Adipocyte (in vitro differentiated cells): ENCODE results near the gene TIE1.

Experiments used
- DNase-seq: peaks from one replicate; pipeline ENCODE4 v3.0.0-alpha.2; 2015; ENCODE audit warnings: low read depth
- H3K27me3 ChIP-seq: replicated peaks from 2 replicates; pipeline ENCODE4 v1.7.0; 2013; ENCODE audit warnings: mild to moderate bottlenecking, low read length, moderate library complexity; ENCODE audit not compliant: control insufficient read depth, insufficient read depth
- H3K36me3 ChIP-seq: 2 replicates; pipeline ENCODE4 v1.7.0; 2013; ENCODE audit warnings: low read length, mild to moderate bottlenecking, moderate library complexity; ENCODE audit not compliant: control insufficient read depth, insufficient read depth, severe bottlenecking
- H3K4me1 ChIP-seq: 2 replicates; pipeline ENCODE4 v1.7.0; 2013; ENCODE audit warnings: mild to moderate bottlenecking, low read length, moderate library complexity; ENCODE audit not compliant: control insufficient read depth, insufficient read depth
- H3K4me3 ChIP-seq: 2 replicates; pipeline ENCODE4 v1.7.0; 2013; ENCODE audit warnings: mild to moderate bottlenecking, low read length, moderate library complexity
- H3K9ac ChIP-seq: 2 replicates; pipeline ENCODE4 v1.7.0; 2013; ENCODE audit warnings: mild to moderate bottlenecking, low read length, moderate library complexity
- H3K9me3 ChIP-seq: 2 replicates; pipeline ENCODE4 v1.7.0; 2013; ENCODE audit warnings: mild to moderate bottlenecking, low read length, moderate library complexity; ENCODE audit not compliant: control insufficient read depth

Gene TIE1

GRCh38 chr1:43275826-43276620 is 24.8 kb upstream of the TIE1 start:
- Histone ChIP-seq H3K4me3 (no peak overlapping the region), H3K27me3 (peaks cover 43% of the 10 kb centered on the region), H3K9me3 (no peaks in the 10 kb centered on the region), H3K9ac (no peak overlapping the region), H3K36me3 (no peaks in the 10 kb centered on the region), H3K4me1 (no peaks in the 10 kb centered on the region)
- no peak for DNase-seq

- H3K36me3 ChIP-seq = no peaks in the 10 kb centered on the region
- no peak overlapping the region for H3K4me3 ChIP-seq
- no peaks in the 10 kb centered on the region for H3K4me1 ChIP-seq
- no peak for DNase-seq
- H3K27me3 ChIP-seq = peaks cover 39% of the 10 kb centered on the region
- no peak overlapping the region for H3K9ac ChIP-seq
- no peaks in the 10 kb centered on the region for H3K9me3 ChIP-seq
Observed at GRCh38 chr1:43276673-43277072, 24.1 kb upstream of the TIE1 start.

GRCh38 chr1:43277116-43277876 is 23.5 kb upstream of the TIE1 start:
- Histone ChIP-seq H3K27me3 (peaks cover 36% of the 10 kb centered on the region), H3K9me3 (no peaks in the 10 kb centered on the region), H3K4me1 (no peaks in the 10 kb centered on the region), H3K36me3 (no peaks in the 10 kb centered on the region), H3K4me3 (no peak overlapping the region), H3K9ac (no peak overlapping the region)
- DNase-seq = no peak

- Histone ChIP-seq H3K9me3 (no peaks in the 10 kb centered on the region), H3K36me3 (no peaks in the 10 kb centered on the region), H3K4me1 (no peaks in the 10 kb centered on the region), H3K27me3 (peaks cover 33% of the 10 kb centered on the region), H3K4me3 (no peak overlapping the region), H3K9ac (no peak overlapping the region)
- DNase-seq = no peak
Observed at GRCh38 chr1:43279161-43279560, 21.6 kb upstream of the TIE1 start.

GRCh38 chr1:43279666-43280065 is 21.1 kb upstream of the TIE1 start:
- Histone ChIP-seq H3K4me3 (no peak overlapping the region), H3K9ac (no peak overlapping the region), H3K27me3 (peaks cover 36% of the 10 kb centered on the region), H3K36me3 (no peaks in the 10 kb centered on the region), H3K4me1 (no peaks in the 10 kb centered on the region), H3K9me3 (no peaks in the 10 kb centered on the region)
- DNase-seq = no peak

GRCh38 chr1:43280692-43281091 is 20.1 kb upstream of the TIE1 start:
- H3K4me1 ChIP-seq = no peaks in the 10 kb centered on the region
- H3K36me3 ChIP-seq = no peaks in the 10 kb centered on the region
- H3K27me3 ChIP-seq = peaks cover 36% of the 10 kb centered on the region
- DNase-seq = no peak
- H3K9ac ChIP-seq = no peak overlapping the region
- H3K9me3 ChIP-seq = no peaks in the 10 kb centered on the region
- no peak overlapping the region for H3K4me3 ChIP-seq

- Histone ChIP-seq H3K36me3 (no peaks in the 10 kb centered on the region), H3K4me3 (no peak overlapping the region), H3K9me3 (no peaks in the 10 kb centered on the region), H3K27me3 (peaks cover 27% of the 10 kb centered on the region), H3K4me1 (no peaks in the 10 kb centered on the region), H3K9ac (no peak overlapping the region)
- no peak for DNase-seq
Observed at GRCh38 chr1:43282220-43283195, 18.3 kb upstream of the TIE1 start.

GRCh38 chr1:43284065-43284464 is 16.7 kb upstream of the TIE1 start:
- no peaks in the 10 kb centered on the region for H3K36me3 ChIP-seq
- H3K4me1 ChIP-seq = peaks cover 10% of the 10 kb centered on the region
- no peak for DNase-seq
- no peak overlapping the region for H3K9ac ChIP-seq
- no peak overlapping the region for H3K4me3 ChIP-seq
- H3K9me3 ChIP-seq = no peaks in the 10 kb centered on the region
- peaks cover 17% of the 10 kb centered on the region for H3K27me3 ChIP-seq

GRCh38 chr1:43284546-43285110 is 16.2 kb upstream of the TIE1 start:
- Histone ChIP-seq H3K36me3 (no peaks in the 10 kb centered on the region), H3K9ac (no peak overlapping the region), H3K27me3 (peaks cover 12% of the 10 kb centered on the region), H3K9me3 (no peaks in the 10 kb centered on the region), H3K4me3 (no peak overlapping the region), H3K4me1 (peaks cover 13% of the 10 kb centered on the region)
- DNase-seq = no peak

GRCh38 chr1:43285269-43285990 is 15.4 kb upstream of the TIE1 start, which contains the start of gene C1orf210:
TSS of gene C1orf210 (minus strand) at chr1:43285581. CDS start at chr1:43283270, 2,311 bp downstream.
- H3K27me3 ChIP-seq = peaks cover 3% of the 10 kb centered on the region
- H3K4me3 ChIP-seq = no peak within 1 kb of the TSS
- H3K36me3 ChIP-seq = no peaks in the 10 kb centered on the region
- H3K9ac ChIP-seq = no peak within 1 kb of the TSS
- no peak for DNase-seq
- H3K9me3 ChIP-seq = no peaks in the 10 kb centered on the region
- peaks cover 13% of the 10 kb centered on the region for H3K4me1 ChIP-seq
